Endometrial microvascular endothelial cells (primary cell): ENCODE data around the gene HEMK1. TPM values are rescaled to one million over a fixed set of nuclear protein-coding genes. Genes with fewer than 3 reads are reported as not detected.

Experiments used
- in situ Hi-C: cut with HindIII; loops from 2 replicates; pipeline ENCODE4 v1.10.0; 2017; ENCODE audit warnings: low sequenced_read_pairs, low pct_unique_long_range_greater_than_20kb; ENCODE audit errors: inconsistent ontology term
- total RNA-seq: library from RNA; depleted of rRNA; stranded (reverse); fragments of >200 nt; gene quantifications from one replicate; pipeline ENCODE4 v1.2.3, GENCODE V29; 2015; ENCODE audit errors: inconsistent ontology term

Gene HEMK1
- total RNA-seq, 1 donor from 2014 or later = 14.7 TPM

GRCh38 chr3:50588759-50589433, 19.6 kb downstream of the HEMK1 start:
- in situ Hi-C loops = no loop called here

GRCh38 chr3:50591196-50591741, 21.9 kb downstream of the HEMK1 start:
- in situ Hi-C loops = no loop called here

DNA sequence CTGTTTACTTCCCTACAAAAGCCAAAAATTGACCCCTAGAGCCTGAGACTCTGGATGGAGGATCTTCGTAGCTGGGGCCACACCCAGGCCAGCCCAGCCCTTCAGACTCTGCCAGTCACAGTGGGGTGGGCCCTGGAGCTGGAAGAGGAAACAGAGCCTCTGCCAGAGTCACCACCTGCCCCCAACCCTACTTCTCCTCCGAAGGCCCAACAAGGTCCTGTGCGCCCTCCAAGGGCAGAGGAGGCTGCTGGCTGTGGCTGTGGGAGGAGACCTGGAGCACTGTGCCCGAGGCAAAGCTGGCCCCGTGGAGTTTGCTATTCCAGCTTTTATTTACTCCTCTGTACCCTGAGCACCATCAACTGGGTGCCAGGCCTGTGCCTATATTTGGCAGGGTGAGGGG, 23.2 kb downstream of the HEMK1 start:
- in situ Hi-C loops = no loop called here

- in situ Hi-C loops = no loop called here
Observed at GRCh38 chr3:50594253-50594785, 25.0 kb downstream of the HEMK1 start.

DNA sequence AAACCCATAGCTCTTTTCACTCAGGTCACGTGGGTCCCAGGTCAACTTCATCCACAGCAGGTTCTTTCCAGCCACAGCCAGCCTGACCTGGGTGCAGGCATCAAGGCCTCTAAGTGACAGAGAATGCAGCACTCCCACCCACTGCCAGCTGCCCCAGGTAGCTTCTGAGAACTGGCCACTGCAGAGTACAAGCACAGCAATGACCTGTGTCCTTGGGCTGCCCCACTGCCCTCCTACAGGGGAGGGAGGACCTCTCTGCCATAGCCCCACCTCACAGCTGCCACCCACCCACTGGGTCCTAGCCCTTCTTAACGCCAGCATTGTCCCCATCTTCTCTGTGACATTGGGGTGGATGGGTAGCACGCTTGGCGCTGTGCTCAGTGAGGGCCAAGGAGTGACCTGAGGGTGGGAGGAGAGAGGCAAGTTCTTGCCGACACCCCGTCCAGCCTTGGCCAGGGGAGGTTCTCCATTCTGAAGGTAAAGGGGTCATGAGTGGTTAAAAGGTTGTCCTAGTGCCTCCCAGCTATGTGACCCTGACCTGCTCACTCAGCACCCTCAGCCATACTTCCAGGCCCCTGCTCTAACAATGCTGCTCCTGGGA, 29.9 kb downstream of the HEMK1 start:
- in situ Hi-C loops = no loop called here

GRCh38 chr3:50599716-50600118, 30.4 kb downstream of the HEMK1 start:
- in situ Hi-C loops = loop anchor here (10.0 to 25.0 kb wide), 2 partner anchors 65 to 788 kb away; partner anchors contain the start of genes MANF and RBM15B

- in situ Hi-C loops = loop anchor here (10.0 to 25.0 kb wide), 2 partner anchors 65 to 787 kb away; partner anchors contain the start of genes MANF and RBM15B
Observed at GRCh38 chr3:50600141-50600753, 30.9 kb downstream of the HEMK1 start.

DNA sequence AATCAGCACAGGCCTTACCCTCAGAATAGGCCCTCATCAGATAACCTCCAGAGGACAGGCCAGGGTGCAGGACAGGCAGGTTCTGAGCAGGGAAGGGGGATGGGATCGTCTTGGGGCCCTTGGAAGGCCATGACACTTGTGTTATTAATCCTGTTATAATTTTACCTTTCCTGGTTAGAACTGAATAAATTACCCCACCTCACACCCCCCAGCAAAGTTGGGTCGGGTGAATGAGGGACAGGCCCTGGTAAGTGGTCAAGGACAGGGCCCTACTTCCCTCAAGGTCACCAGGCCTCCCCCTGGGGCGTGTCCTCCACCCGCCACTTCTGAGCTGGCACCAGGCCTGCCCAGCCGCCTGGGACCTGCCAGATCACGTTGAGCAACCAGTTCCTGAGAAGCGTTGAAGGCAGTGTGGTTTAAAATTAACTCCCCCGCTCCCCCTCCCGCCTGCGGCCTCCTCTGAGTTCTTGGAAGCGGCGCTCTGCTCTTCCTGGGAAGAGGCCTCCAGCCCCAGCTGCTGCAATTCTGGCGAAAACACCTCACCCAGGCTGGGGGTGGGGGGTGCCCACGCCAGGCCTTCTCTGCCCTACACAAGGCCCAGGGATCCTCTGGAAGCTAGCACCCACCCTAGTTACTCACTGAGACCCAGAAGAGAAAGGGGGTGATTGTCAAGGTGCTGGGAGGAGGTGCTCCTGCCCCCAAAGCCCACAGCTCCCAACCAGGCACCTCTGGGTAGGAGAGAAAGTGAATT, 31.7 kb downstream of the HEMK1 start:
- in situ Hi-C loops = loop anchor here (10.0 to 25.0 kb wide), 2 partner anchors 66 to 786 kb away; partner anchors contain the start of genes MANF and RBM15B

DNA sequence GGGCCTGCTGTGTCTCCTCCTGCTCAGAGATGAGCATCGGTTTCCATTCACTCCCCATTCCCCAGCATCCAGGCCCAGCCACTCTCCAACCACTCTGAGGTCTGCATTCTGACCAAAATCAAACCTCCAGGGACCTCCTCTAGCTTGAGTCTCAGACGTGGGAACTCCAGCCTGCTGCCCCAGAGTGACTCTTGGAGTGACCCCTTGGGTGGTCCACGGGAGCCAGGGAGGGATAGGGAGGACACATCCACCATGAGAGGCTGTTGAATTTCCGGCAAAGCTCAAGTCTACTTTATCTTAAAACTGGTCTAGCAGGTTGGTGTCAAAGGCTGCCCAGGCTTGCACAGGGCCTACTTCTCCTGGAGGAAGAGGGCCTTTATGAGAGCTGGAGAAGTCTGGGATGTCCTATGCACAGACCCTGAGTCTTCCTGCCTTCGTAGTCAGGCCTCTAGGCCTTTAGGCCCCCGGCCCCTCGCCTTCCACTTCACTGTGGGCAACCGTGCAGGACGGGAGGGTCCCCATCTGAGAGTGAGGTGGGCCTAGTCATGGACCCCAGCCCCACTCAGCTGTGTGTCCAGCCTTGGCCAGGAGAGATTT, 33.4 kb downstream of the HEMK1 start:
- in situ Hi-C loops = loop anchor here (10.0 to 25.0 kb wide), 2 partner anchors 68 to 785 kb away; partner anchors contain the start of genes MANF and RBM15B

GRCh38 chr3:50603261-50604109, 34.2 kb downstream of the HEMK1 start:
- in situ Hi-C loops = loop anchor here (10.0 to 25.0 kb wide), 2 partner anchors 69 to 784 kb away; partner anchors contain the start of genes MANF and RBM15B

GRCh38 chr3:50604110-50604621, 34.8 kb downstream of the HEMK1 start:
- in situ Hi-C loops = loop anchor here (10.0 to 25.0 kb wide), 2 partner anchors 69 to 783 kb away; partner anchors contain the start of genes MANF and RBM15B

DNA sequence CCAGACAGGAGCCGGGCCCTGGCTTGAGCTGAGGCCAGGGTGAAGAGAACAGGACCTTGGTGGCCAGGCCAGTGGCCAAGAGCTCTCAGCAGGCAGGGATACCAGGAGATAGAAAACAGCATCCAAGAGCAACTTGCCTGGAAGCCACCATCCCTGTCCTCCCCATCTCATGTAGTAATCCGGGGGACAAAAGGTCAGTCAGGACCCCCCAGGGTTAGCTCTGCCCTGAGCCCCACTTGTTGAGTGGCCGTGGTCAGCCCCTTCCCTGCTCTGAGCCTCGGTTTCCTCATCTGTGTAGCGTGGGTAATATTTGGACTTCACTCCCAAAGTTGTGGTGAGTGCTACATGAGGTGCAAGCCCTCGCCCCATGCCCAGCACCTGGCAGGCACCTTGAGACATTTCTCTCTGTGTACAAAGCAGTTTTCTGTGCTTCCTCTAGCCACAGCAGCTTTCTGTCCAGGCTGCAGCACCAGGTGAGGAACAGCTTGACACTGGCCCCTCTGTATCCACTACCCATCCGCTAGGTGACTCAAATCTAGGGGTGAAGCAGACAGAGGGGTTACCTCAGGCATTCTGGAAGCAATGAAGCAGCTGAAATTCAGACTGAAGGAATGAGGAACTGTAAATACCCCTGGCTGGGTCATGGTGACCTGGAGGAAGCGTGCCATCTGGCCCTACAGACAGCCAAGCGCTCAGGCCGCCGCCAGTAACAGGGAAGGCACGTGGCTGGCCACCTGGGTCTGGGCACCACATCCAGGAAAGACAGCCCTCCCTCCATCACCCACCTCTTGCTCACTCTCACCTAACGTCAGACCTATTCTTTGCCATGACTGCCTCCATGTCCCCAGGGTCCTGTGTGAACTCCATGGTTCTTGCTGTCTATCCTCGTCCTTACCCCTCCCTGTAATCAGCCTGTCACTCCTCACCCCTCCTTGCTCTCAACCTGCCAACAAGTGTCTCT, 35.6 kb downstream of the HEMK1 start:
- in situ Hi-C loops = loop anchor here (10.0 to 25.0 kb wide), 2 partner anchors 70 to 782 kb away; partner anchors contain the start of genes MANF and RBM15B

GRCh38 chr3:50605901-50606326, 36.6 kb downstream of the HEMK1 start:
- in situ Hi-C loops = loop anchor here (10.0 to 25.0 kb wide), 2 partner anchors 71 to 781 kb away; partner anchors contain the start of genes MANF and RBM15B

DNA sequence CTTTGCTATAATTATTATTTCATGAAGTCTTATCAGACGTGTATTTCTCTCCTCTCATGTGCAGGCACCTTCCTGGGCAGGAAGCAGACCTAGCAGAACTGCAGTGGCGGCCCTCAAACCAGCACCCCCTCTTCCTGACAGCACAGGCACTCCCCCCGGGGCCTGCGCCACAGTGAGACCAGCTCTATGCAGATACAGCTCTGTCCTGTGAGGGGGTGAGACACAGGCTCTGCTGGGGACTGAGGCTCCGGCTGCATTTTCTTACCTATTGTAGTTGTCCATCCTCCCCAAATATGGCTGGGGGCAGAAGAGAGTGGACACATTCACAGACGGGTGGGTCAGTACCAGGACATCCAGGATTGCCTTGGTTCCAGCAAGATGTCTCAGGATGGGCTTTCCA, 37.3 kb downstream of the HEMK1 start:
- in situ Hi-C loops = loop anchor here (10.0 to 25.0 kb wide), 2 partner anchors 72 to 781 kb away; partner anchors contain the start of genes MANF and RBM15B

GRCh38 chr3:50607271-50608091, 38.2 kb downstream of the HEMK1 start:
- in situ Hi-C loops = loop anchor here (10.0 to 25.0 kb wide), 2 partner anchors 73 to 780 kb away; partner anchors contain the start of genes MANF and RBM15B
